NCI-H1436 treated with DMSO at 0.1 percent for 48 hours (cell line): ENCODE results near the gene GUCA2B.

Experiments
- DNase-seq: peaks from one replicate; lab custom pipeline; 2025; lab: John Stamatoyannopoulos, UW

GUCA2B gene

DNA sequence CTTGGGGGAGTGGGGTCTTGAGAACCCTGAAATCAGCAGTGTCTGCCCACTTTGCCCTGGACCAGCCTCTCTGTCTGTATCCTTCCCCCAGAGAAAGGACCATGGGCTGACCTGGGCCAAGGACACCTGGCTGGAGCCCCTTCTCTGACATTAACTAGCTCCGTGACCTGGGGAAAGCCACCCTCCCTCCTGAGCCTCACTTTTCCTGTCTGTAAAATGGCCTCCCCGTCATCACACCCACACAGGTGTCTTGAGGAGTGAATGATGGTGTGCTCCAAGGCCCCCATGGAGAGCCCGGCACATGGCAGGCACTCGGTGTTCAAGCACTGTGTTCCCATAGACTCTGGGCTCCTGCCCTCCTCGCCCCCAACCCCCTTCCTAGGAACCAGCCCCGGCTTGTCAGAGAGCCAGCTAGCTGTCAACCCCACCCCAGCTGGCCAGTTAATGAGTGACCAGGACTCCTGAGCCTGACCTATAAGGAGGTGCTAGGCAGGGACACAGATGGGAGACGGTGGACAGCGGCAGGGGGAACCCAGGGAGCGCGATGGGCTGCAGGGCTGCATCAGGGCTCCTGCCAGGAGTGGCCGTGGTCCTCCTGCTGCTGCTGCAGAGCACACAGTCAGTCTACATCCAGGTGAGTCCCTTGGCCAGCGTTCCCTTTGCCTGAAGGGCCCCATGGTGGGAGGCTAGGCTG, at the start of gene GUCA2B:
TSS of gene GUCA2B (plus strand) at position 504 of the 694 bp plus-strand sequence. CDS start at position 545, 41 bp downstream.
- no peak for DNase-seq

DNA sequence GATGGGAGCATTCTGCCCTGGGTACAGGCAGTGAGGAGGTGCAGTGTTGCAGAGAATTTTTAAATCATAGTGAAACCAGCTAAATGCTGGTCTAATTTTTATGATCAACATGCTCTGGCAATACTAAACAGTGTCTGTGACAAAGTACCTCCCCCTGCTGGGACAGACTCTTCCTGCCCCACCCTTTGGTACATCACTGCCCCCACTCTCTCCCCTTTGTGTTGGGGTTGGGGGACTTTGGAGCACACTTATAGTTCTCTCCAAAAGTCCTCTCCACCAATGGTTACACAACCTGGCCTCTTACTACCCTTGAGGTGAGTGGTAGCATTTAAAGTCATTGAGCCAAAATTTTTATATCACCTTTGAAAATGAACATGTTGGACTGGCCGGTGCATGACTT, 48.2 kb upstream of the GUCA2B start:
- no peak for DNase-seq

DNA sequence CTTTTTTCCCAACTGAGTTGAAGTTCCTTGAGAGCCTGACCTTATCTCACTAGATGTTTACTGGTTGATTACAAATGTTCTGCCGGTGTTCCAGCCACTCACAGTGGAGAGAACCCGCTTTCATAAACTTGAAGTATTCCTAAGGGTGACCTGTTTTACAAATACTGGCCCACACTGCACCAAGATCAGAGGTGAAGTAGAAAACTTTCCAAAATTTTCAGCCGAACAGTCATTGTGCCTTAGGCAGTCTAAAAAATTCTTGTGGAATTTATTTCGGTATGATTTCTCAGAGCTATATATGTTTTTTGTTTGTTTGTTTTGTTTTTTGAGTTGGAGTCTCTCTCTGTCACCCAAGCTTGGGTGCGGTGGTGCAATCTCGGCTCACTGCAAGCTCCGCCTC, 44.9 kb upstream of the GUCA2B start:
- no peak for DNase-seq

DNA sequence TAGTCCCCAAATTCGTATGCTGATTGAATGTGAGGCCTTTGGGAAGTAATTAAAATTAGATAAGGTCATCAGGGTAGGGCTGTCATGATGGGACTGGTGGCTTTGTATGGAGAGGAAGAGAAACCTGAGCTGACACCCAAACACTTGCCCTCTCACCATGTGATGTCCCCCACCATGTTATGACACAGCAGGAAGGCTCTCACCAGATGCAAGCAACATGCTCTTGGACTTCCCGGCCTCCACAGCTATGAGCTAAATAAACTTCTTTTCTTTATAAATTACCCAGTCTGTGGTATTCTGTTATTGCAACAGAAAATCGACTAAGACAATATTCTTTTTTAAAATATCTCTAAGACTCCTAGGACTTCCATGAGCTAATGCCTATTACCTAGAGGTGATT, 43.6 kb upstream of the GUCA2B start:
- no peak for DNase-seq

DNA sequence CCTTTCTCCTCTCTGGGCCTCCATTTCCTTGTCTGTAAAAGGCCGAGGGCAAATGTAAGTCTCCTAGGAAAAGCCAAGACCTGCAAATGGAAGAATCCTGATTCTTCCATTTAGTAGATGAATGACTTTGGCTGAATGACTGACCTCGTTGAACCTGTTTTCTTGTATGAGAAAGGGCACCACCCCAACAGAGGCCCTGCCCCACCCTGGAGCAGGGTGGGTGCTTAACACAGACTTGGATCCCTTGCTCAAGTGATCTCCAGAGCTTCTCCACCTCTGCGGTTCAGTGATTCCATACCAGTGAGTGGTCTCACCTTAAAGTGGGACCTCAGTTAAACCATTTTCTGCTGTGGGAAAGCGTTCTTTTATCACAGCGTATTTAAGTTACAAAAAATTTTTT, 39.0 kb upstream of the GUCA2B start:
- DNase-seq, result no peak

DNA sequence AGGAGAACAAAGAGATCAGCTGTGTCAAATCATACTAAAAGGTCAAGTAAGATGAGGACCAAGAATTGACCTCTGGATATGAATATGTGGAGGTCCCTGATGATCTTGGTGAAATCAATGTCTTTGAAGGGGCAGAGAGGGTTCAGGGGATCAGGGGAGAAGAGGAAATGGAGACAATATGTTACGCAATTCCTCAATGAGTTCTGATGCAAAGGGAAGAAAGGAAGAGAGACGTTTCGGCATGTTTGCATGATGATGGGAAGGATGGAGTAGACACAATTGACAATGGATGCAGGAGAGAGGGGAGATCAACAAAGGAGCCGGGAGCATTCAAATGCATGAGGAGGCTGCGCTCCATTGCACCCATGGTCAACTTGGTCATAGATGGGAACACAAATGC, 36.0 kb upstream of the GUCA2B start:
- DNase-seq, result no peak

DNA sequence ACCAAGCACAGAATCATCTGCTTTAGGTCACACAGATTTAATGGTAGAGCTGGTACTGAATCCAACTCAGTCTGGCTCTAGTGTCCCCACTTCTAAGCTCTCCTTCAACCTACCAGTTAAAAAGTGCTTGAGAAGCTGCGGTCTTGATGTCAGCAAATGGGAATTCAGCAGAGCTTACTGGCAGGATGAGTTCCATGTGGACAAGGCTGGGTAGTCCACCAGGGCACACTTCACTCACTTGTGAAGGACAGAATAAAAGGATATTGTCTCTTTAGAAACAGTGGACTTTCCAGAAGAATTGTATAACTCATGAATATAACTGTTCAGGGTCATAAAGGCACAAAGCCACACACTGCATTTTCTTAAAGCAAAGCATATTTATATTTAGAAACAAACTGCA, 35.1 kb upstream of the GUCA2B start:
- no peak for DNase-seq

DNA sequence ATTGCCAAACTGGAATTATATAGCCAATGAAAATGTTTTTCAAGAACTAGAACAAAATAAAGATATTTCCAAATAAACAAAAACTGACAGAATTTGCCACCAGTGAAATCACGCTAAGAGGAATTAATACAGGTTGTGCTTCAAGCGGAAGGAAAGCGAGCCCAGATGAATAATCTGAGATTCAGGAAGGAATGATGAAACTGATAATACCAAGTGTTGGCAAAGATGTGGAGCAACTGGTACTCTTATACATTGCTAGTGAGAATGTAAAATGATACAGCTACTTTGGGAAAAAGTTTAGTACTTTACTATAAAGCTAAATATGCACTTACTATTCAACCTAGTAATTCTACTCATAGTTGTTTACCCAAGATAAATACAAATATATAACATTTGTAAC, 30.8 kb upstream of the GUCA2B start:
- DNase-seq, result no peak

DNA sequence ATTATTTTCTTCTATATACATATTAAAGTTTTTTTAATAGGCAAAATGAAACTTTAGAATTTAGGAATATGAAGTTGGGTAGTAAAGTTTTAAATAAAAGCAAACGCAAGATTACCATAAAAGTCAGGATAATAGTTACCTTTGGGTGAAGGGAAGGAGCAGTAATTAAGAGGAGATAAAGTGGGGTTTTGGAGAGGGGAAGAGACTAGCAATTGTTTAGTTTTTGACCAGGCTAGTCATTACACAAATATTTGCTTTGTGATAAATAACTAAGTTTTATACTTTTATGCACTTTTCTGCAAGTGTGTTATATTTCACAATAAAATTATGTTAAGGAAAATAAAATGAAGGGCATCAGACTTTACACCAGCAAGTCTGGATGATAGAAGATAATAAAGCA, 27.7 kb upstream of the GUCA2B start:
- DNase-seq, result no peak

DNA sequence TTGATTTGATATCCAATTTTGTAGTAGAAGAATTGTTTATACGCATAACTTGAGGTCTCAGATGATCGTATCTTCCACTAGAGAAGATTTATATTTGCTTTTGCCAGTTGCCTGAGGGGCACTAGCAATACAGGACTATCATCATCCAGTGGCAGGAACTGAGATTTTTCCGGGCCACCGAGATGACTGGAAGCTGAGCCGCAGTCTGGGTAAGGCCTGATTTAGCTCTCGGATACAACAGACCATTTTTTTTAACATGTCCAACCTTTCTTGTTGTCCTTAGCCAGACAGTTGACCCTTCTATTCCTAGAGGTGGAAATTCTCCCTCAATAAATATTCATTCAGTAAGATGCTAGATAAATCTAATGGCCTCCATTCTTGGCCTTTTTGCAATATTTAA, 25.4 kb upstream of the GUCA2B start:
- no peak for DNase-seq

DNA sequence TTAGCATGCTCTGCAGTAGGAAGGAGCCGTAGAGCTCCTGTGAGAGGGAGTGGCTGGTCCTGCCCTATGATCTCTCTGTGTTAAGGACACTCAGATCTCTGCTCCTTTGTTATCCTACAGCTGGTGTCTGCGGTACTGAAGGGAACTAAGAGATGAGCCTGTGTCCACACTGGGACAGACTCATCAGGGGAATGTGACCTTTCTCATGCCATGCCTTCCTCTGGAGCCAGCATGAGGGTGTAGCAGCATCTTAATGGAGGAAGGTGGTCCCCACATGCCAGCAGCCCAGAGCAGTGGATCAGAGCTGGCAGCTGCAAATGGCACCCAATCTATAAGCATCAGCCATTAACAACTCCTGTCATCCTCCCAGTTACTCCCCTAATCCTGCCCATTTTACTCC, 24.7 kb upstream of the GUCA2B start:
- DNase-seq, result no peak

DNA sequence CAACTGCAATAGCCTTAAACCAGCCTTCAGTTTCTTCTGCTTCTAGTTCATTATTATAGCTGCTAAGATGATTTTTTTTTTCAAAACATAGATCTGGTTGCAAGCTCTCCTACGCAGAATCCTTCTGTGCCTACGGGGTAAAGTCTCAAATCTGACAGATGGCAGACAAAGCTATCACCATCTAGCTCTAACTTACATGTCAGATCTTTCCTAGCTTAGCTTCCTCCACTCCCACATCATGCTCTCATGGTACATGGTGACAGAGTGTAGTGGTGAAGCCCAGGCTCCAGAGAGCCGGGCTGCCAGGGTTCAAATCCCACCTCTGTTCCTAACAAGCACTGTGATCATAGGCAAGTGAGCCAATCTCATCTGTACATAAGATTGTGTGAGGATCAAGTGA, 24.2 kb upstream of the GUCA2B start:
- no peak for DNase-seq

DNA sequence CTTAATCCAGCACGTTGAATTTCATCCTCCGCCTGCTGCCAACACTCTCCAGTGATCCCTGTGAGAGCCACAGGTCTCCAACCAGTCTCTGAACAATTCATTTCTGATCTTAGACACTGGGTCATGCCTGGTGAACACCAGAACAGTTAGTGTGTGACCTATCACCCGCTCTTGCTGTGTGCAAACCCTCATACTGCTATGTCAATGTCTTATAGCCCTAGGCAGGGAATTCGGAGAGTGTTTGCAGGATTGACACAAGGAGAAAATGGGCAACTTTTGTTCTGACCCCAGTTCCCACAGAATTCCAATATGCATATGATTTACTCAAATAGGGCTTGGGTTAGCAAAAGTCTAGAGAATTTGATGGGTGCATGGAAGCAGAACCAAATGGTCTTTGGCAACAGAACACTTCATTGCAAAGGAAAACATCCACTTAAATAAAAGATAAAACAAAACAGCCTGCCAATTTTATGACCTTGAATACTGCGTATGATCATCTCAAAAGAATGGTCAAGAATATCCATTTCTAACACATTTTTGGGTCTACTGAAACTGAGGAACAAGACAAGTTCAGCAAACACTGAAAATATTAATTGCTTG, 23.0 kb upstream of the GUCA2B start:
- no peak for DNase-seq

DNA sequence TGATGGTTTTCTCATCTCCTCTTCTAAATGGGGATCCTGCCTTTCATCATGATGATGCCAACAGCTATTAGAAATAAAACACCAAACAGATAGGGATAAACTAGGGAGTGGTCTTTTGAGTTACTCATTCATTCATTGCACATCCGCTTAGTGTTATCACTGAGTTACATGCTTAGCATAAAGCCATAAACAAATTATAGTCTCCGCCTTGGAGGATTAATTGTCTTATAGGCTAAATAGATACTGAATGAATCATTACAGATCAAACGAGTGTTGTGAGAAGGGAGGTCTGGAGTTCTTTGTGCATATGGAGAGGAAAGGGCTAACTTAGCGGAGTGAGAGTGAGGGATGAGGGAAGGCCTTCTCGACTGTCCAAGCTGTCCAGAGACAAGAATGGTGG, 19.8 kb upstream of the GUCA2B start:
- no peak for DNase-seq

DNA sequence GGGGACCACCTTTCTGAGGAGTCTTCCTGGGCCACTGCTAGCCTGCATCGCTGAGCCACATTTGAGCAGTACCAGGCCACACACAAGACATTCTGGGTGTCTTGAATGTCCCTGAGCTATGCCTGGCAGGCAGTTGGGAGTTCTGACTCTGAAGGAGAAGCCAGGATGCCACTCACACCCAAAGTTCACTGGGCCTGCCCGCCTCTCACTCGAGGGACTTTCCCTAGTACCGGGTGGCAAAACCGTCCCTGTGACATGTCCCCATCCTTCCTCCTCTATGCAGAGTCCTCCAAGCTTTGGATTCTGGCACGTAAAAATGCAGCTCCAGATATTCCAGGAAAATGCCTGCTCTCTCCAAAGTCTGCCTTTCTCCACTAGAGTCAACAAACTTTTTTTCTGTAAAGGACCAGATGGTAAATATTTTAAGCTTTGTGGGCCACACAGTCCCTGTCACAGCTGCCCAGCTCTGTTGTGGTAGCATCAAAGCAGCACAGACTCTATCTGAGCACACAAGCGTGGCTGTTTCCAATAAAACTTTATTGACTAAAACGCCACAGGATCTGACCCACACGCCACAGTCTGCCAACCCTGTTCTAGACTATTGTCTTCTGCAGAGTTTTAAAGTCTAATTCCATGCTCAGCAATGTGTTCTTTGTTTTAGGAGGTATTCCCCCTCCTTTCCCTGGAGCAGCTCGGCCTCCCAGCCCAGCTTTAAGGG, 19.2 kb upstream of the GUCA2B start:
- DNase-seq, result no peak

DNA sequence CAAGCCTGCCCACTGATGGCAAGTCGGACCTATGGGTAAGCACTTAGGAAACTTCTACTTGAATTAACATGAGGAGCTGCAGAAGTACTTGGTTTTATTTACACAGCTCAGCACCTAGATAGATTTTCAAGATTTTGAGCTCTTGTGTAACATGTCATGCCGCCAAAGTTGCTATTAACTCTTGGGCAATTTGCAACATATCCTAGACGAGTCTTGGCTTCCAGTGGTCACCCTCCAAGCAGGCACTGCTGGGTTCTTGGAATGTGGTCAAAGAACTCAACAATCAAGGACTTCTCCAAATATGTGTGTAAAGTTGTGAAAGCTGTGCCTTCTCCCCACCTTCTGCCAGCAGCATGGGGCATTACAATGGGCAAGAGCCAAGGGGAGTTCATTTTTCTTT, 17.8 kb upstream of the GUCA2B start:
- no peak for DNase-seq

DNA sequence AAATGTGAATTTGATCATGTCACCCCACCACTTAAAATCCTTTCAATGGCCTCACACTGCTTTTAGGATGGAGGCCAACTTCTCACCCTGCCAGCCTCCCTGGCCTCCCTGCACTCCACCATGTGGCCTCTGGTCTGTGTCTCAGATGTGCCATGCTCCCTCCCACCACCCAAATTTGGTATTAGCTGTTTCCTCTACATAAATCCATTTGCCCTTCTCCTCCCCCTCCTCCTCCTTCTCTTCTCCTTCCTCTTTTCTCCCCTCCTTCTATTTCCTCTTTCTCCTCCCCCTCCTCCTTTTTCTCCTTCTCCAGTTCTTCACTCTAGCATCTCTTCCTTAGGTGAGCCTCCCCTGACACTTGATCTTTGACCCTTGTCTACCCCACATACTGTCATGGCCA, 16.7 kb upstream of the GUCA2B start:
- DNase-seq, result no peak

DNA sequence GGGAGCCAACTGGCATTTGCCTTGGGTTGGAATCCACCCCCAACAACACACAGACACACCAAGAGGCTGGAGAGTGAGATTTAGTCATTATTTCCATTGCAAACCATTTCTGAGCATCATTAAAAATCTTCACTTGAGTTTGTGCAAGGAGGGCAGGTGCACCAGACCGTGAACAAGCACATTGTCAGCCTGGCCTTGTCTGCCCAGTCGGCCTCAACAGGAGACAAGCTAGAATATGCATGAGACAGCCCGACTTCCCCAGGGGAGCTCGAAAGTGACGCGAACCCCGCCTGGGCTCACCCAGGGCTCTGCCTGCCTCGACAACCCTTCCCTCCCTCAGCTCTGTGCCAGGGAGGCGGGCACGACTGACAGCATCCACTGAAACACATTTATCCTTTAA, 15.4 kb upstream of the GUCA2B start:
- DNase-seq, result no peak

DNA sequence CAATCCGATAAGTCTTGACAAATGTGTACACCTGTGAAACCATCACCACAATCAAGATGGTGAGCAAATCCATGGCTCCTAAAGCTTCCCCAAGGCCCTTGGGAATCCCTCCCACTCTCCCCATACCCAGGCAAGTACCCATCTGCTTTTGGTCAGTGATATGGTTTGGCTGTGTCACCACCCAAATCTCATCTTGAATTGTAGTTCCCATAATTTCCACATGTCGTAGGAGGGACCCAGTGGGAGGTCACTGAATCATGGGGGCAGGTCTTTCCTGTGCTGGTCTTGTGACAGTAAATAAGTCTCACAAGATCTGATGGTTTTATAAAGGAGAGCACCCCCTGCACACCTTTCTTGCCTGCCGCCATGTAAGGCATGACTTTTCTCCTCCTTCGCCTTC, 14.6 kb upstream of the GUCA2B start:
- DNase-seq, result no peak

DNA sequence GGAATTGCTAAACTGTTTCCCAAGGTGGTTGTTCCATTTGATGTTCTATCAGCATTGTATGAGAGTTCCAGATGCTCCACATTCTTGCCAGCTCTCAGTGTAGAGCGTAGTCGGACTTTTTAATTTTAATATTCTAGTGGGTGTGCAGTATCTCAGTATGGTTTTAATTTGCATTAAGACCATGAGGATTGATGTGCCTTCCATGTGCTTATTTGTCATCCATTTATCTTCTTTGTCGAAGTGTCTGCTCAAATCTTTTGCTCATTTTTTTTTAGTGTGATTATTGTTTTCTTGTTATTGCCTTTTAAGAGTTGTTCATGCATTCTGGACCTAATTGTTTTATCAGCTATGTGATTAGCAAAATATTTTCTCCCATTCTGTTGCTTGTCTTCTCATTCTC, 13.8 kb upstream of the GUCA2B start:
- DNase-seq, result no peak

DNA sequence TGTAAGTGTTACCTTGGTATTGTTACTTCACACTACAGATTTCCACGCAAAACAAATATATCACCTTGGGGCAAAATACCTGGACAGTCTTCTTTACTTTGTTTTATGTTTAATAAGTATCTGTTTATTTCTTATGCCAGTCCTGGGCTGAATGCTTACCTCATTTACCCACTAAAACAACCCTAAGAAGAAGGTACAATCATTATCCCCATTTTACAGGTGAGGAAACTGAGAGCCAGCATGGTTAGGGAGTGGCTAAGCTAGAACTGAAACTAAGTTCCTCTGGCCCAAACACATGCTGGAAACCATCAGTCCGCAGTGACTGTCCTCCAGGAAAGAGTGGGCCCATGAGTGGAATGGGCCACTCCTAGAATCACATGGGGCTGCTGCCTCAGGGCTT, 13.0 kb upstream of the GUCA2B start:
- DNase-seq, result no peak

DNA sequence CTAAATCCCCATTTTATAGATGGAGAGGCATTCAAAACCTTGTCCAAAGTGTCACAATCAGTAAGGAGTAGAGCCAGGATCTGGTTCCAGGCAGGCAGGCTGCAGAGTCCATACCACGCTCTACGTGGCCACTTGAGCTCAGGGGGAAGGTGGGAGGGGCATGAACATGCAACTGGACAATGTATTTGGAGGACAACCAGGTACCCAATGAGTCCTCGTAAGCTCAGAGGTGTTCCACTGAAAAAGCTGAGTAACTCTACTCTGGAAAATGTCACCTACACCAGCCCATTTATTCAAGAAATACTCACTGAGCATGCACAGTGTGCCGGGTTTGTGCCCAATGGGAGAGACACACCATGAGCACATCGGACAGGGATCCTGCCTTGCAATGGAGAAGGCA, 11.2 kb upstream of the GUCA2B start:
- no peak for DNase-seq

DNA sequence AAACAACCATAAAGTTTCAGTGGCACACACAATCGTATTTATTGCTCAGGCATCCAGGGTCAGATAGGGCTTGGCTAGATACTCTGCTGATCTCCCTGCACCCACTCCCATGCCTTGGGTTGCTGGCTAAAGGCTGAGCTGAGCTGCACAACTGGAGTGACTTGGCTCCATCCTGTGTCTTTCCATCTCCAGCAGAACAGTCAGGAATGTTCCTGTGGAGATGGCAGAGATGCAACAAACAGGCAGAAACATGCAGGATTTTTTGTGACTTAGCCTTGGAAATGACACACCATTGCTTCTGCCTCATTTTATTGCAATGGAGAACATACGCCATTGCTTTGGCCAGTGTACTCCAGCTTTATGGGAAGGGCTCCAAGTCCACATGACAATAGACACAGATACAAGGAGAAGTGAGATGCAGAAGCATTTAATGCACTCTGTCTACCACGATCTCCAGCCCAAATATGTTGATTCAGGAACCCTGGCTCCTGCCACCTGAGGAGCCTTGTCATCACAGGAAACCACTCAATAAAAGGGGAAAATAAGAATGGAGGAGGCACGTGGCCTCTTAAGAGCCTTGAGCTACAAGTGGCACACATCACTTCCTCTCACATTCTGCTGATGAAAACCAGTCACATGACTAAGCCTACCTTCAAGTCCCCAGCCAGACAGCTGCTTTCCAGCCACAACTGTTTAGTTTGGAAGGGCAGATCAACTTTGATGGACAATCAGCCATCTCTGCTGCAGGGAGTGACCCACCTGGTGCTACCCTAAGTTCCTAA, 10.1 kb upstream of the GUCA2B start:
- peak; percentile 29 for DNase-seq
